K562 (cell line): Measurements from ENCODE around the gene MAPKAPK3. TPM values are rescaled to one million over a fixed set of nuclear protein-coding genes. Genes with fewer than 3 reads are reported as not detected.
A peak's percentile ranks its signal among the peaks of the same experiment; 100 is the strongest.

Experiments
- ATAC-seq: fragments of 200-7000 bp; cut with Tn5 transposase; 3 replicates; pipeline ENCODE4 v1.9.1; 2020; ENCODE audit warnings: moderate library complexity
- BruUV-seq: library from RNA; stranded (reverse); fragments of 400-500 nt; replicated peaks from 2 replicates; lab custom pipeline; 2021; lab: Mats Ljungman, UMichigan
- CTCF ChIA-PET: fragments of 300-600 bp; formaldehyde crosslinking; extraction: SDS; loops from one replicate; lab custom pipeline; 2021; ENCODE audit warnings: low intra/inter-chr PET ratio; lab: Yijun Ruan, JAX
- POLR2A ChIA-PET: fragments of 300-600, 350-650 bp; sonication (Branson Sonifier 250); formaldehyde crosslinking; extraction: SDS; loops from one replicate; lab custom pipeline; 2021; ENCODE audit warnings: antibody characterized with exemption, inconsistent platforms; lab: Yijun Ruan, JAX
- DNase-seq, 4 experiments: peaks; one replicate each; pipeline versions ENCODE4 v3.0.0 to v3.0.0-alpha.2; 2011 to 2018; ENCODE audit warnings: low spot score in 3 of 4, mixed read lengths in 3 of 4; ENCODE audit errors: extremely low read depth in 1 of 4
- FAIRE-seq: peaks from 2 replicates; lab custom pipeline; 2011; peaks lifted over from hg19 to GRCh38; lab: Jason Lieb, UNC
- H2AFZ ChIP-seq: 2 replicates; pipeline ENCODE4 v1.6.0; 2011; ENCODE audit warnings: low read depth, low read length, control low read depth, inconsistent platforms
- H3K27ac ChIP-seq: fragments of 200-600 bp; 3 replicates; pipeline ENCODE4 v1.8.0; 2011; ENCODE audit warnings: low read depth, mild to moderate bottlenecking, control low read depth, inconsistent platforms, low read length, moderate library complexity, mixed read lengths; ENCODE audit errors: extremely low read depth
- H3K27me3 ChIP-seq, 2 experiments: fragments of 300-600 bp in 1 of 2; 2 replicates in 1 of 2; 3 replicates in 1 of 2; pipeline versions ENCODE4 v1.6.0 to v1.8.0; 2011; ENCODE audit warnings: inconsistent platforms in 2 of 2, low read length in 2 of 2, mild to moderate bottlenecking in 1 of 2, mixed read lengths in 1 of 2, moderate library complexity in 1 of 2; ENCODE audit not compliant: control insufficient read depth in 2 of 2, insufficient read depth in 2 of 2
- H3K36me3 ChIP-seq: fragments of 300-600 bp; 3 replicates; pipeline ENCODE4 v1.8.0; 2011; ENCODE audit warnings: mild to moderate bottlenecking, low read length, inconsistent platforms; ENCODE audit not compliant: control insufficient read depth, insufficient read depth
- H3K4me1 ChIP-seq, 2 experiments: fragments of 200-600 bp in 1 of 2; replicated peaks in 1 of 2; 2 replicates in 1 of 2; 3 replicates in 1 of 2; pipeline versions ENCODE4 v1.5.1 to v1.8.0; 2011; ENCODE audit warnings: inconsistent platforms in 2 of 2, low read length in 2 of 2, mild to moderate bottlenecking in 1 of 2, mixed read lengths in 1 of 2, moderate library complexity in 1 of 2; ENCODE audit not compliant: control insufficient read depth in 2 of 2, insufficient read depth in 2 of 2
- H3K4me2 ChIP-seq: 2 replicates; pipeline ENCODE4 v1.6.1; 2011; ENCODE audit warnings: low read length, control low read depth, inconsistent platforms, mixed read lengths; ENCODE audit not compliant: insufficient read depth
- H3K4me3 ChIP-seq: fragments of 200-600 bp; sonication (generic), shearing (Covaris generic); 2 replicates; pipeline ENCODE4 v1.5.1; 2016; ENCODE audit warnings: control low read depth, inconsistent platforms
- H3K79me2 ChIP-seq: fragments of 200-600 bp; 3 replicates; pipeline ENCODE4 v1.8.0; 2011; ENCODE audit warnings: low read length, inconsistent platforms; ENCODE audit not compliant: control insufficient read depth, insufficient read depth
- H3K9ac ChIP-seq, 2 experiments: 2 replicates each; pipeline versions ENCODE4 v1.6.0 to v1.6.1; 2011; ENCODE audit warnings: low read depth in 2 of 2, low read length in 2 of 2, control low read depth in 1 of 2, inconsistent platforms in 1 of 2, mild to moderate bottlenecking in 1 of 2, mixed read lengths in 1 of 2; ENCODE audit not compliant: insufficient read depth in 1 of 2
- H3K9me1 ChIP-seq: one replicate; pipeline ENCODE4 v1.6.0; 2011; ENCODE audit warnings: inconsistent platforms, mild to moderate bottlenecking, low read length, moderate library complexity; ENCODE audit not compliant: control insufficient read depth, insufficient read depth
- H3K9me3 ChIP-seq: replicated peaks from 2 replicates; pipeline ENCODE4 v1.5.1; 2011; ENCODE audit warnings: low read depth, low read length, inconsistent platforms; ENCODE audit not compliant: control insufficient read depth, insufficient read depth
- H4K20me1 ChIP-seq: replicated peaks from 2 replicates; pipeline ENCODE4 v1.6.1; 2011; ENCODE audit warnings: low read length, inconsistent platforms, mixed read lengths; ENCODE audit not compliant: control insufficient read depth, insufficient read depth
- BRCA1 ChIP-seq, 2 experiments: fragments of 450-650 bp in 1 of 2; sonication (generic) in 1 of 2; formaldehyde crosslinking in 1 of 2; IDR thresholded peaks; 2 replicates each; pipeline versions ENCODE4 v1.5.0 to v1.6.1; 2017 to 2020; ENCODE audit warnings: mild to moderate bottlenecking in 1 of 2, missing genetic modification reagents in 1 of 2
- CBX3 ChIP-seq, 2 experiments: IDR thresholded peaks; 1 replicate in 1 of 2; 2 replicates in 1 of 2; pipeline ENCODE4 v1.6.1; 2012; ENCODE audit warnings: inconsistent platforms in 2 of 2, low read length in 2 of 2, borderline replicate concordance in 1 of 2, control low read depth in 1 of 2
- DEAF1 ChIP-seq: fragments of 450-650 bp; formaldehyde crosslinking; IDR thresholded peaks from 2 replicates; pipeline ENCODE4 v1.4.0; 2020; ENCODE audit warnings: mild to moderate bottlenecking, moderate library complexity
- HSF4 ChIP-seq: fragments of 250-450 bp; sonication (Bioruptor Pico); IDR thresholded peaks from 2 replicates; pipeline ENCODE4 v2.1.2; 2022; ENCODE audit warnings: mild to moderate bottlenecking, moderate library complexity, borderline replicate concordance
- NFATC3 ChIP-seq: fragments of 450-650 bp; IDR thresholded peaks from 2 replicates; pipeline ENCODE4 v1.6.1; 2017; ENCODE audit warnings: mild to moderate bottlenecking
- NR2C1 ChIP-seq, 2 experiments: fragments of 450-650 bp; IDR thresholded peaks; 2 replicates each; pipeline ENCODE4 v1.6.1; 2017; ENCODE audit warnings: mild to moderate bottlenecking in 2 of 2, antibody characterized with exemption in 1 of 2, inconsistent platforms in 1 of 2, missing compliant biosample characterization in 1 of 2, missing genetic modification characterization in 1 of 2
- SAFB ChIP-seq: fragments of 200-400 bp; formaldehyde crosslinking; IDR thresholded peaks from 2 replicates; pipeline ENCODE4 v1.6.1; 2017; ENCODE audit warnings: low read depth, low read length, borderline replicate concordance
- SIX5 ChIP-seq, 2 experiments: IDR thresholded peaks; 2 replicates each; pipeline ENCODE4 v1.6.1; 2011; ENCODE audit warnings: low read length in 2 of 2, borderline replicate concordance in 1 of 2, low read depth in 1 of 2, mild to moderate bottlenecking in 1 of 2, moderate library complexity in 1 of 2; ENCODE audit not compliant: insufficient read depth in 1 of 2
- SMARCE1 ChIP-seq: fragments of 450-650 bp; IDR thresholded peaks from 2 replicates; pipeline ENCODE4 v1.7.1; 2016; ENCODE audit warnings: mild to moderate bottlenecking
- STAT5A ChIP-seq: IDR thresholded peaks from 2 replicates; pipeline ENCODE4 v1.6.1; 2012; ENCODE audit warnings: low read length, inconsistent platforms, borderline replicate concordance
- TBL1XR1 ChIP-seq, 2 experiments: IDR thresholded peaks; 2 replicates each; pipeline ENCODE4 v1.6.1; 2012; ENCODE audit warnings: improper control_type of control experiment in 2 of 2, low read length in 2 of 2, mild to moderate bottlenecking in 1 of 2
- THRB ChIP-seq: fragments of 450-650 bp; formaldehyde crosslinking; conservative IDR thresholded peaks from 2 replicates; pipeline ENCODE4 v1.4.0; 2022; ENCODE audit warnings: mild to moderate bottlenecking, missing genetic modification characterization
- ZNF143 ChIP-seq: sonication (generic); formaldehyde crosslinking; IDR thresholded peaks from 2 replicates; pipeline ENCODE4 v1.9.0; 2022; ENCODE audit warnings: mild to moderate bottlenecking, missing genetic modification reagents
- ZNF3 ChIP-seq: fragments of 250-450 bp; sonication (Bioruptor Pico); IDR thresholded peaks from 2 replicates; pipeline ENCODE4 v1.5.0; 2021; ENCODE audit warnings: mild to moderate bottlenecking, moderate library complexity
- WGBS: fragments of 100-300 bp; shearing (Covaris generic); methylation state at CpG from one replicate; pipeline ENCODE4 v1.1.6; 2016; ENCODE audit warnings: low coverage, mixed read lengths; ENCODE audit not compliant: insufficient coverage; ENCODE audit errors: missing lambda C conversion rate; 5-methylcytosine and 5-hydroxymethylcytosine counted together
- in situ Hi-C: fragments of 300-500 bp; cut with MboI; formaldehyde crosslinking; loops from 4 replicates; pipeline ENCODE4 v1.15.0; 2018; ENCODE audit warnings: inconsistent platforms, mixed read lengths
- intact Hi-C: fragments of 100-400 bp; cut with micrococcal nuclease; formaldehyde crosslinking; loops from 2 replicates; pipeline ENCODE4 v1.14.2; 2022
- polyA plus RNA-seq, 8 experiments: library from polyadenylated mRNA; depleted of rRNA in 4 of 8; stranded (reverse) in 5 of 8; unstranded in 3 of 8; fragments of >200 nt; fragmentation: Nextera tagmentation in 2 of 8; fragmentation: Illumina TruSeq in 1 of 8; extraction: Ambion mirVana in 2 of 8; extraction: Trizol in 1 of 8; gene quantifications; 2 replicates each; pipeline versions ENCODE4 v1.2.1 to v1.2.3, GENCODE V29; 2011 to 2014; ENCODE audit warnings: inconsistent platforms in 1 of 8, missing spikeins in 1 of 8
- total RNA-seq, 7 experiments: library from RNA; depleted of rRNA in 6 of 7; stranded (reverse); fragments of >200 nt in 6 of 7; fragmentation: Illumina TruSeq in 2 of 7; extraction: Trizol in 2 of 7; gene quantifications; 2 replicates each; pipeline versions ENCODE4 v1.2.1 to v1.2.3, GENCODE V29; 2011 to 2021; ENCODE audit warnings: low replicate concordance in 1 of 7
- TF ChIP-seq, protein P1 (sequence below): fragments of 450-650 bp; IDR thresholded peaks from 2 replicates; pipeline ENCODE4 v1.6.1; 2017; ENCODE audit warnings: antibody characterized with exemption, mild to moderate bottlenecking

MAPKAPK3 gene
- total and polyA plus RNA-seq, 9 of the 15 experiments (the other 6 are each of a cell fraction or from before 2014, with no cell fraction given): 8.0 to 56.4 (median 41.2) TPM

DNA sequence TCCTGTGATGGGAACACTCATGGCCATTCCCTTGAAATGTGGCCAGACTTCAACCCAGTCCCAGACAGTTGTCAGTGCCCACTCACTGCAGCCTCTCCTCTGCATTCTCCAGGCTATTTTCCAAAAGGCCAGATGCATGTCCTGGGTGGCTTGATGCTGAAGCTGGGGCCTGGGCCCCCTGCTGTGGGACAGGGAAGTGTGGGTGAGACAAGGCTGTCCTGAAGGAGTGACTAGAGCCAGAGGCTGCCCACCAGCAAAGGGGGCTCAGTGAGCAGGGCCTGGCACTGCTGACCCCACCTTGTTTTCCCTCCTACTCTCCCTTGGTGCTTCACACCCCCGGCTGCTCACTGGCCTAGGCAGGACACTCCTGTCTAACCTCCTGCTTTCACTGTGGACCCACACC is 17.2 kb upstream of the MAPKAPK3 start:
- no peak for FAIRE-seq
- ChIA-PET CTCF (no interaction called here), POLR2A (interaction anchor here (0.6 to 3.9 kb wide), 5 partner anchors 8 to 255 kb away, joined by 3 to 44 read pairs (median 4); partner anchors contain the start of gene ZMYND10)
- Histone ChIP-seq H3K27ac (peak overlapping the region; percentile 96), H3K27me3 (no peaks in the 10 kb centered on the region), H3K36me3 (peaks cover 13% of the 10 kb centered on the region; the same call in 2 of the 3 replicates), H3K9me3 (no peaks in the 10 kb centered on the region), H3K4me3 (no peak overlapping the region), H4K20me1 (no peaks in the 10 kb centered on the region), H2AFZ (peak overlapping the region; percentile 65), H3K79me2 (peaks cover 20% of the 10 kb centered on the region), H3K9ac (peak overlapping the region; percentile 74 to 89), H3K4me1 (peaks cover 48 to 61% of the 10 kb centered on the region in 2 experiments), H3K9me1 (no peaks in the 10 kb centered on the region), H3K4me2 (peak overlapping the region; percentile 78)
- no TSS peak for BruUV-seq
- in situ Hi-C loops (no loop called here), intact Hi-C loops (no loop called here)
- WGBS: no CpG with 5 or more reads among the region's 1 CpG
- DNase-seq: peak in 1 of 4 experiments; percentile 11
- ATAC-seq: no peak
- TF ChIP-seq DEAF1 (CRISPR knock-in tag) (no peak), SIX5 (IDR thresholded peaks at IDR 0.05; ENCODE audit: borderline replicate concordance in 1 of 2, insufficient read depth in 1 of 2, low read depth in 1 of 2, low read length in 2 of 2) (no peak), SAFB (no peak), CBX3 (IDR thresholded peaks at IDR 0.05; ENCODE audit: borderline replicate concordance in 1 of 2, low read length in 2 of 2) (no peak), ZNF143 (CRISPR knock-in tag) (0 out of 2 replicates have a peak, but pooled peaks have one; percentile 34), NFATC3 (no peak), SMARCE1 (no peak), STAT5A (no peak), ZNF3 (no peak), BRCA1 (IDR thresholded peaks at IDR 0.05) (no peak), BRCA1 (CRISPR knock-in tag; IDR thresholded peaks at IDR 0.05) (no peak), THRB (CRISPR knock-in tag) (no peak), TBL1XR1 (IDR thresholded peaks at IDR 0.05; ENCODE audit: low read length in 2 of 2) (no peak), HSF4 (no peak), NR2C1 (IDR thresholded peaks at IDR 0.05) (no peak), NR2C1 (tag; IDR thresholded peaks at IDR 0.05) (no peak)
- TF ChIP-seq, protein P1, sequence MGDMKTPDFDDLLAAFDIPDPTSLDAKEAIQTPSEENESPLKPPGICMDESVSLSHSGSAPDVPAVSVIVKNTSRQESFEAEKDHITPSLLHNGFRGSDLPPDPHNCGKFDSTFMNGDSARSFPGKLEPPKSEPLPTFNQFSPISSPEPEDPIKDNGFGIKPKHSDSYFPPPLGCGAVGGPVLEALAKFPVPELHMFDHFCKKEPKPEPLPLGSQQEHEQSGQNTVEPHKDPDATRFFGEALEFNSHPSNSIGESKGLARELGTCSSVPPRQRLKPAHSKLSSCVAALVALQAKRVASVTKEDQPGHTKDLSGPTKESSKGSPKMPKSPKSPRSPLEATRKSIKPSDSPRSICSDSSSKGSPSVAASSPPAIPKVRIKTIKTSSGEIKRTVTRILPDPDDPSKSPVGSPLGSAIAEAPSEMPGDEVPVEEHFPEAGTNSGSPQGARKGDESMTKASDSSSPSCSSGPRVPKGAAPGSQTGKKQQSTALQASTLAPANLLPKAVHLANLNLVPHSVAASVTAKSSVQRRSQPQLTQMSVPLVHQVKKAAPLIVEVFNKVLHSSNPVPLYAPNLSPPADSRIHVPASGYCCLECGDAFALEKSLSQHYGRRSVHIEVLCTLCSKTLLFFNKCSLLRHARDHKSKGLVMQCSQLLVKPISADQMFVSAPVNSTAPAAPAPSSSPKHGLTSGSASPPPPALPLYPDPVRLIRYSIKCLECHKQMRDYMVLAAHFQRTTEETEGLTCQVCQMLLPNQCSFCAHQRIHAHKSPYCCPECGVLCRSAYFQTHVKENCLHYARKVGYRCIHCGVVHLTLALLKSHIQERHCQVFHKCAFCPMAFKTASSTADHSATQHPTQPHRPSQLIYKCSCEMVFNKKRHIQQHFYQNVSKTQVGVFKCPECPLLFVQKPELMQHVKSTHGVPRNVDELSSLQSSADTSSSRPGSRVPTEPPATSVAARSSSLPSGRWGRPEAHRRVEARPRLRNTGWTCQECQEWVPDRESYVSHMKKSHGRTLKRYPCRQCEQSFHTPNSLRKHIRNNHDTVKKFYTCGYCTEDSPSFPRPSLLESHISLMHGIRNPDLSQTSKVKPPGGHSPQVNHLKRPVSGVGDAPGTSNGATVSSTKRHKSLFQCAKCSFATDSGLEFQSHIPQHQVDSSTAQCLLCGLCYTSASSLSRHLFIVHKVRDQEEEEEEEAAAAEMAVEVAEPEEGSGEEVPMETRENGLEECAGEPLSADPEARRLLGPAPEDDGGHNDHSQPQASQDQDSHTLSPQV: 0 out of 2 replicates have a peak, but pooled peaks have one; percentile 1
